ENCODE results near the gene PWWP2B.

Gene PWWP2B

DNA sequence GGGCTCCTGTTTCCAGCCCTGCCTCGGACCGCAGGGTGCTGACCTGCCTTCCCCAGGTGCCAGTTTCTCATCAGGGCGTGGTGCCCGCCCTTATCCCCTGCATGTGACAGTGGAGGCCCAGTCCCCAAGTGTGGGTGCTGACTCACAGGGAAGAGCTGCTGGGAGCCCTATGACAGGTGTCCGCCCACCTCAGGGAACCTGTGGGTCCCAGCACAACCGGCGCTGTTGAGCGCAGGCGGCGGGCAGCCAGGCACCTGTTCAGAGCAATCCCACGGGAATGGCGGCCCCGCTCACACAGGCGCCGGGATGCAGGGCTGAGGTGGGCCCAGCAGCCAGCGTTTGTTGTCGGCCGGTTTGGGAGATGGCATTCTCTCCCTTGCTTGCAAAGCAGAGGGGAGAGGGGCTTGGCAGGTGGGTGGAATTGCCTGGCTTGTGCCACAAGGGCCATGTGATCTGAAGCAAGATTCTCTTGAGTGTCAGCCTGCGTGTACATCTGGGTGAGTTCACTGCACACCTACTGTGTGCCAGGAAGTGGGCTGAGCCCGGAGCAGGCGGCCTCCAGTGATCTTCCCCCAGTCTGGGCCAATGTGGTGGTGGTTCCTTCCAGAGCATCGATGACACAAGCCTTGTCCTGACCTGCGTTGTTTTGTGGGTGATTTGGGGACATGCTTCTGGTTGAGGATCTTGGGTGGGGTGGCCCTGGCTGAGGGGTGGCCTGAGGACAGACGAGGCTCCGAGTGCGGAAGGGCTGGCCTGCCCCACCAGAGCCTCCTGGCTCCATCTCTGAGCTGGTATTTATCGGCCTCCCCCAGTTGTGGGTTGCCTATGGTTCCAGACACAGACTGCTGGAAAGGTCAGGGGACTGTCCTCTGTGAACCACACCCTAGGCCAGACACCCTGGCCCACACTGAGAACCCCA, 2.4 kb downstream of the PWWP2B start:
- peaks cover 39% of the 10 kb centered on the region for H3K4me1 ChIP-seq (ENCODE audit: insufficient read depth, low read length)
- H3K9me3 ChIP-seq (ENCODE audit: low read length), result no peaks in the 10 kb centered on the region
- H3K36me3 ChIP-seq (ENCODE audit: insufficient read depth, low read length), result no peaks in the 10 kb centered on the region
- H3K27ac ChIP-seq (ENCODE audit: low read depth, low read length), result no peak overlapping the region
- no peak overlapping the region for H3K9ac ChIP-seq (ENCODE audit: low read length)
- H3K27me3 ChIP-seq (ENCODE audit: control insufficient read depth in 1 of 2, insufficient read depth in 2 of 2, low read length in 2 of 2), result no peaks in the 10 kb centered on the region
- H3K4me3 ChIP-seq (ENCODE audit: low read depth in 1 of 2, low read length in 2 of 2), result no peak overlapping the region

DNA sequence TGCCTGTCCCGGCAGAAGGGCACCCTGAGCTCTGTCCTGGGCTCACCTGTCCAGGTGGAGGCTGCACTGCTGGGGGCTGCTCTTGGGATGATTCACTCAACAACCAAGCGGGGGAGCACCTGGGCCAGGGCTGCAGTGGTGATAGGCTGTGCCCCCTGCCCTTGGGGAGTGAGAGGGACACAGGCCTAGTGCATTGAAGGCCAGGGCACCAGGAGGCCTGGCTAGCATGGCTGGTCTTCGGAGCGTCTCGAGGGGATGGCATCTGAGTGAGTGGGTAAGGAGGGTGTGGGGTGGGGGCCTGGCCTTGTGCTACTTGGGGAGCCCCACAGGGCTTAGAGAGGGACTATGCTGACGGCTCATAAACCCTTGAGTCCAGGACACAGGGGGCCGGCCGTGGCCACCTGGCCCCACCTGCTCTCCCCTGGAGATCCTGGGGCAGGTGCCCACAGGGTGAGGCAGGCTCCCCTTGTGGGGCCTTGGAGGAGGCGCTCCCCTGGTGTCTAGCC, 3.1 kb downstream of the PWWP2B start:
- peaks cover 39% of the 10 kb centered on the region for H3K4me1 ChIP-seq (ENCODE audit: insufficient read depth, low read length)
- H3K27ac ChIP-seq (ENCODE audit: low read depth, low read length), result peak overlapping the region; percentile 68
- no peak overlapping the region for H3K9ac ChIP-seq (ENCODE audit: low read length)
- no peaks in the 10 kb centered on the region for H3K27me3 ChIP-seq (ENCODE audit: control insufficient read depth in 1 of 2, insufficient read depth in 2 of 2, low read length in 2 of 2)
- H3K36me3 ChIP-seq (ENCODE audit: insufficient read depth, low read length), result no peaks in the 10 kb centered on the region
- no peaks in the 10 kb centered on the region for H3K9me3 ChIP-seq (ENCODE audit: low read length)
- H3K4me3 ChIP-seq (ENCODE audit: low read depth in 1 of 2, low read length in 2 of 2), result no peak overlapping the region

- Histone ChIP-seq H3K27me3 (ENCODE audit: control insufficient read depth in 1 of 2, insufficient read depth in 2 of 2, low read length in 2 of 2) (no peaks in the 10 kb centered on the region), H3K9ac (ENCODE audit: low read length) (no peak overlapping the region), H3K36me3 (ENCODE audit: insufficient read depth, low read length) (peaks cover 4% of the 10 kb centered on the region), H3K9me3 (ENCODE audit: low read length) (no peaks in the 10 kb centered on the region), H3K27ac (ENCODE audit: low read depth, low read length) (peak overlapping the region; percentile 68), H3K4me3 (ENCODE audit: low read depth in 1 of 2, low read length in 2 of 2) (no peak overlapping the region), H3K4me1 (ENCODE audit: insufficient read depth, low read length) (peaks cover 39% of the 10 kb centered on the region)
Measured at GRCh38 chr10:132400547-132401151, 3.6 kb downstream of the PWWP2B start.

GRCh38 chr10:132401401-132402118, 4.6 kb downstream of the PWWP2B start:
- Histone ChIP-seq H3K4me3 (ENCODE audit: low read depth in 1 of 2, low read length in 2 of 2) (no peak overlapping the region), H3K9ac (ENCODE audit: low read length) (no peak overlapping the region), H3K4me1 (ENCODE audit: insufficient read depth, low read length) (peaks cover 39% of the 10 kb centered on the region), H3K27ac (ENCODE audit: low read depth, low read length) (no peak overlapping the region), H3K27me3 (ENCODE audit: control insufficient read depth in 1 of 2, insufficient read depth in 2 of 2, low read length in 2 of 2) (no peaks in the 10 kb centered on the region), H3K36me3 (ENCODE audit: insufficient read depth, low read length) (peaks cover 10% of the 10 kb centered on the region), H3K9me3 (ENCODE audit: low read length) (no peaks in the 10 kb centered on the region)

DNA sequence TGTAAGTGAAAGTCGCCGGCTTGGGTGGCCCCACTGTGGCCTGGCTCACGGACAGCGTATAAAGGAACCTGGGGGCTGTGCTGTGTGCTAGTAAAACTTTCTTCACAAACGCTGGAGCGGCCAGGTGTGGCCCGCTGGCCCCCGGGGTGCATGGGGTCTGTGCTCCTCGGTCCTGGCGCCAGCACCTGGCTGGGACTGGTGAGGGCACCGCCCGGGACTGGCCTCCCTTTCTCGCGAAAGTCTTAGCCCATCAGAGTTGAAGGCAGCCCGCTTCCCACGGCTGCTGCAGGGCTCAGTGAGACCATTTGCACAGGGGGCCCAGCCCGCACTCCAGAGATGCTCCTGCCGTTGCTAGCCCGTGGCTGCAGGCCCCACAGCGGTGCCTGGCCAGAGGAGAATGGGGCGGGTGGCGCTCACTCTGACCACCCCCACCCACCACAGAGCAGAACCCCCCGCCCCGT, 5.8 kb downstream of the PWWP2B start:
- Histone ChIP-seq H3K36me3 (ENCODE audit: insufficient read depth, low read length) (peaks cover 10% of the 10 kb centered on the region), H3K4me1 (ENCODE audit: insufficient read depth, low read length) (peaks cover 50% of the 10 kb centered on the region), H3K27ac (ENCODE audit: low read depth, low read length) (no peak overlapping the region), H3K27me3 (ENCODE audit: control insufficient read depth in 1 of 2, insufficient read depth in 2 of 2, low read length in 2 of 2) (no peaks in the 10 kb centered on the region), H3K4me3 (ENCODE audit: low read depth in 1 of 2, low read length in 2 of 2) (no peak overlapping the region), H3K9ac (ENCODE audit: low read length) (no peak overlapping the region), H3K9me3 (ENCODE audit: low read length) (no peaks in the 10 kb centered on the region)

- H3K4me3 ChIP-seq (ENCODE audit: low read depth in 1 of 2, low read length in 2 of 2), result no peak overlapping the region
- H3K27ac ChIP-seq (ENCODE audit: low read depth, low read length), result no peak overlapping the region
- no peaks in the 10 kb centered on the region for H3K27me3 ChIP-seq (ENCODE audit: control insufficient read depth in 1 of 2, insufficient read depth in 2 of 2, low read length in 2 of 2)
- H3K9ac ChIP-seq (ENCODE audit: low read length), result no peak overlapping the region
- H3K36me3 ChIP-seq (ENCODE audit: insufficient read depth, low read length), result peaks cover 10% of the 10 kb centered on the region
- H3K9me3 ChIP-seq (ENCODE audit: low read length), result no peaks in the 10 kb centered on the region
- peaks cover 50% of the 10 kb centered on the region for H3K4me1 ChIP-seq (ENCODE audit: insufficient read depth, low read length)
Measured at GRCh38 chr10:132403511-132404168, 6.6 kb downstream of the PWWP2B start.

- Histone ChIP-seq H3K27me3 (ENCODE audit: control insufficient read depth in 1 of 2, insufficient read depth in 2 of 2, low read length in 2 of 2) (no peaks in the 10 kb centered on the region), H3K36me3 (ENCODE audit: insufficient read depth, low read length) (peaks cover 10% of the 10 kb centered on the region)
Measured at GRCh38 chr10:132404169-132404880, 7.3 kb downstream of the PWWP2B start.

DNA sequence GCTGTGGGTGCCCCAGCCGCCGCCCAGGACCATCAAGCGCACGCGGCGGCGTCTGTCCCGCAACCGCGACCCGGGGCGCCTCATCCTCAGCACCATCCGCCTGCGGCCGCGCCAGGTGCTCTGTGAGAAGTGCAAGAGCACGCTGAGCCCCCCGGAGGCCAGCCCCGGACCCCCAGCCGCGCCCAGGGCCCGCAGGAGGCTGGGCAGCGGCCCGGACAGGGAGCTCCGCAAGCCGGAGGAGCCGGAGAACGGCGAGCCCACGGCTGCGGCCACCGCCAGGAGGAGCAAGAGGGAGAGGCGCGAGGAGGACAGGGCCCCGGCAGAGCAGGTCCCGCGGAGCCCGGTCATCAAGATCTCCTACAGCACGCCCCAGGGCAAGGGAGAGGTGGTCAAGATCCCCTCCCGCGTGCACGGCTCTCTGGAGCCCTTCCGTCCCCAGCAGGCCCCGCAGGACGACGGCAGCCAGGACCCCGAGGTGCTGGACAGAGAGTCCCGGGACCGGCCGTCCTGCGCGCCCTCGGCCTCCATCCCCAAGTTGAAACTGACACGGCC, 8.0 kb downstream of the PWWP2B start:
- peaks cover 43% of the 10 kb centered on the region for H3K4me1 ChIP-seq (ENCODE audit: insufficient read depth, low read length)

More at GRCh38 chr10:132404169-132404880, 7.3 kb downstream of the PWWP2B start:
- no peak overlapping the region for H3K4me3 ChIP-seq (ENCODE audit: low read depth in 1 of 2, low read length in 2 of 2)
- peaks cover 50% of the 10 kb centered on the region for H3K4me1 ChIP-seq (ENCODE audit: insufficient read depth, low read length)
- H3K9me3 ChIP-seq (ENCODE audit: low read length), result no peaks in the 10 kb centered on the region
- H3K9ac ChIP-seq (ENCODE audit: low read length), result no peak overlapping the region
- H3K27ac ChIP-seq (ENCODE audit: low read depth, low read length), result no peak overlapping the region

GRCh38 chr10:132405463-132405991, 8.5 kb downstream of the PWWP2B start:
- Histone ChIP-seq H3K27me3 (ENCODE audit: control insufficient read depth in 1 of 2, insufficient read depth in 2 of 2, low read length in 2 of 2) (no peaks in the 10 kb centered on the region), H3K9me3 (ENCODE audit: low read length) (no peaks in the 10 kb centered on the region), H3K4me3 (ENCODE audit: low read depth in 1 of 2, low read length in 2 of 2) (no peak overlapping the region), H3K36me3 (ENCODE audit: insufficient read depth, low read length) (peaks cover 10% of the 10 kb centered on the region), H3K27ac (ENCODE audit: low read depth, low read length) (no peak overlapping the region), H3K9ac (ENCODE audit: low read length) (no peak overlapping the region), H3K4me1 (ENCODE audit: insufficient read depth, low read length) (peaks cover 38% of the 10 kb centered on the region)

More for the DNA sequence above, 8.0 kb downstream of the PWWP2B start:
- no peaks in the 10 kb centered on the region for H3K9me3 ChIP-seq (ENCODE audit: low read length)
- H3K4me3 ChIP-seq (ENCODE audit: low read depth in 1 of 2, low read length in 2 of 2), result no peak overlapping the region
- H3K27ac ChIP-seq (ENCODE audit: low read depth, low read length), result no peak overlapping the region
- H3K9ac ChIP-seq (ENCODE audit: low read length), result no peak overlapping the region
- no peaks in the 10 kb centered on the region for H3K27me3 ChIP-seq (ENCODE audit: control insufficient read depth in 1 of 2, insufficient read depth in 2 of 2, low read length in 2 of 2)
- H3K36me3 ChIP-seq (ENCODE audit: insufficient read depth, low read length), result peaks cover 10% of the 10 kb centered on the region

DNA sequence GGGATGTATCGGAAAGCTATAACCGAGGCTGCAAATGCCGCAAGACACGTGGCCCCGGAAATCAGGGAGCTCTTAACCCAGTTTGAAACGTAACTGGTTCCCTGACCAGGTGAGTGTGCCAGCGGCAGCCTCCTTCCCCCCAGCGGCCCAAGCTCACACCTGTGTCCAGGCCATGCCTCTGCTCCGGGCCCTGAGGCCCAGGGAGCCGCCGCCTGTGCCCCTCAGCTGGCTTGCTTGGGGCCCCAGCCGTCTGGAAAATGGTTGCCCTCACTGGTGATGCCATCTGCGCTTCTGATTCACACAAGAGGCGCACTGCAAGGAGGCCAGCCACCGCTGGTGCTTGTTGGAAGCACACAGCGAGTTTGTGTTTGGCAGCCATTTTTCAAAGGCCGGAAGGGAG, 9.2 kb downstream of the PWWP2B start:
- Histone ChIP-seq H3K9me3 (ENCODE audit: low read length) (no peaks in the 10 kb centered on the region), H3K4me1 (ENCODE audit: insufficient read depth, low read length) (peaks cover 38% of the 10 kb centered on the region), H3K27me3 (ENCODE audit: control insufficient read depth in 1 of 2, insufficient read depth in 2 of 2, low read length in 2 of 2) (no peaks in the 10 kb centered on the region), H3K4me3 (ENCODE audit: low read depth in 1 of 2, low read length in 2 of 2) (no peak overlapping the region), H3K36me3 (ENCODE audit: insufficient read depth, low read length) (peaks cover 10% of the 10 kb centered on the region), H3K27ac (ENCODE audit: low read depth, low read length) (no peak overlapping the region), H3K9ac (ENCODE audit: low read length) (no peak overlapping the region)
